GM13976 (cell line): ENCODE results near the gene SH3PXD2A.

Experiments
- DNase-seq: peaks from one replicate; pipeline ENCODE4 v3.0.0; 2012; ENCODE audit warnings: low spot score
- in situ Hi-C: fragments of 300-500 bp; cut with MboI; formaldehyde crosslinking; loops from one replicate; pipeline ENCODE4 v1.12.0; 2022; ENCODE audit warnings: low sequenced_read_pairs, mixed read lengths, inconsistent platforms; ENCODE audit not compliant: unreplicated experiment
- TF ChIP-seq, protein P1 (sequence below): IDR thresholded peaks from 2 replicates; pipeline ENCODE4 v1.5.1; 2012; ENCODE audit warnings: borderline replicate concordance, mild to moderate bottlenecking; ENCODE audit not compliant: insufficient read depth; ENCODE audit errors: extremely low read depth, missing control alignments, control extremely low read depth

Gene SH3PXD2A

DNA sequence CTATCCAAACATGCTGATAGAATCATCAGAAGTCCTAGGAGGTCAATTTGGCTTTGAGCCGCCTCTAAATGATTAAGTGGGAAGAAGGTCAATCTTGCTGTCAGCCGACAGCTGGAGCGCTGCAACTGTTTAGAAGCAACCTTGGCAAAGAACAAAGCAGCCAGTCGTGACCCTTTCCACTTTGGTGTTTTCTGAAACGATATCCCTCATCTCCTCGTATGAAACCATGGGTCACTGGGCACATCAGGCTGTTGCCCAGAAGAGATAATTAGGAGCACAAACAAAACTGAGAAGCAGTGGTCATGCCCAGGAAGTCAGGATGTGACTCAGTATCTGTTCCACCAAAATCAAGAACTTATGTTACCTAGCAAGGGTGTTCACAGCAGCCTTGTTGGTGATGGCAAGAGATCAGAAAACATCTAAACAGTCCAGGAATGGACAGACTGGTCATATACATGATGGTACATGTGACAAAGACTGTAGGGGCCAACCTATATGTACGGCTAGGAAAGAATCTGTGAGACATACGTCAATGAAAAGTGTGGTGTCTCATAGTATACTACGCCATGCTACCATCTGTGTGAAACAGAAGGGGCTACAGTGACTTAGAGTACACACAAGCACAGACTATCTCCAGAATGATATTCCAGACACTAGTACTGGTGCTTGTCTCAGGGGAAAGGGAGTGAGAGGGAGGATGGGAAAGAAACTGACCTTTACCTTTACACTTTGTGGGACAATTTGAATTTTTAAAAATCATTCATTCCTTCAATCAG, 40.2 kb upstream of the SH3PXD2A start:
- TF ChIP-seq, protein P1, sequence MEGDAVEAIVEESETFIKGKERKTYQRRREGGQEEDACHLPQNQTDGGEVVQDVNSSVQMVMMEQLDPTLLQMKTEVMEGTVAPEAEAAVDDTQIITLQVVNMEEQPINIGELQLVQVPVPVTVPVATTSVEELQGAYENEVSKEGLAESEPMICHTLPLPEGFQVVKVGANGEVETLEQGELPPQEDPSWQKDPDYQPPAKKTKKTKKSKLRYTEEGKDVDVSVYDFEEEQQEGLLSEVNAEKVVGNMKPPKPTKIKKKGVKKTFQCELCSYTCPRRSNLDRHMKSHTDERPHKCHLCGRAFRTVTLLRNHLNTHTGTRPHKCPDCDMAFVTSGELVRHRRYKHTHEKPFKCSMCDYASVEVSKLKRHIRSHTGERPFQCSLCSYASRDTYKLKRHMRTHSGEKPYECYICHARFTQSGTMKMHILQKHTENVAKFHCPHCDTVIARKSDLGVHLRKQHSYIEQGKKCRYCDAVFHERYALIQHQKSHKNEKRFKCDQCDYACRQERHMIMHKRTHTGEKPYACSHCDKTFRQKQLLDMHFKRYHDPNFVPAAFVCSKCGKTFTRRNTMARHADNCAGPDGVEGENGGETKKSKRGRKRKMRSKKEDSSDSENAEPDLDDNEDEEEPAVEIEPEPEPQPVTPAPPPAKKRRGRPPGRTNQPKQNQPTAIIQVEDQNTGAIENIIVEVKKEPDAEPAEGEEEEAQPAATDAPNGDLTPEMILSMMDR: no peak
- in situ Hi-C loops: loop anchor here (25.0 kb wide), 1 partner anchor 317 kb away; no protein-coding TSS in a partner anchor
- DNase-seq: no peak

DNA sequence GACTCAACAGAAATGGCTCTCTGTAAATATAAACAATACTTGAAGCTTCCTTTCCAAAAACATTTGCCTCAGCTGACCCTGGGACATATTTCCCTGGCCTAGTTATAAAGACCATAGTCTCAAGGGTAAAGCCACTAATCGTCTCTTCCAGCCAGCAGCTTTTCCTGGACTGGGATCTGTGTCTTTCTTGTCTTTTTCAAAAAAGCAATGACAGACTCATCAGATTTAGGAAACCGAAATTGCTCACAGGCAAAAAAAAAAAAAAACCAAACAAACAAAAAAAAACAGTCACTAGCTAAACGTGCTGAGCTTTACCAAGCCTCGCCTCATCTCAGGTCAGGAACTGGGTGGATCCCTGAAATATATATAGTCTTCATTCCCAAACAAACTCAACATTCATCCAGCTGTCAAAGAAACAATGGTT, 39.1 kb upstream of the SH3PXD2A start:
- in situ Hi-C loops: loop anchor here (25.0 kb wide), 1 partner anchor 318 kb away; no protein-coding TSS in a partner anchor
- TF ChIP-seq, protein P1: no peak
- no peak for DNase-seq

DNA sequence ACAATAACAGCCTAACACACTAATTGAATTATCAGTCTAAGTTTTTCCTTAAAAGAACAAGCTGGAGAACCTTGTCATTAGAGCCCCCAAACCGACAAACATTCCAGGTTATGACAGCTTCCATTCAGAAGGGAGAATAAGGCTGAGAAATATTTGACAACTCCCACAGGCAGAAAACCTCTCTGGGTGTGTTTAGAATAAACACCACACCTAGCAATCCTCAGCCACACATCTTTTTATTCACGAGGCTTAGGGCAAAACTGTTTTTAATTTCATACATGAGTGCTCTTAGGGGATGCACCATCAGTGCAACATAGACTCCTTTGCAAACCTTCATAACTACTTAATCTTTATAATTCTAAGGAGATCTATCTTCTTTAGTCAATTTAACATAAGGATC, 38.4 kb upstream of the SH3PXD2A start:
- DNase-seq: no peak
- TF ChIP-seq, protein P1: no peak
- in situ Hi-C loops: loop anchor here (25.0 kb wide), 1 partner anchor 318 kb away; no protein-coding TSS in a partner anchor

DNA sequence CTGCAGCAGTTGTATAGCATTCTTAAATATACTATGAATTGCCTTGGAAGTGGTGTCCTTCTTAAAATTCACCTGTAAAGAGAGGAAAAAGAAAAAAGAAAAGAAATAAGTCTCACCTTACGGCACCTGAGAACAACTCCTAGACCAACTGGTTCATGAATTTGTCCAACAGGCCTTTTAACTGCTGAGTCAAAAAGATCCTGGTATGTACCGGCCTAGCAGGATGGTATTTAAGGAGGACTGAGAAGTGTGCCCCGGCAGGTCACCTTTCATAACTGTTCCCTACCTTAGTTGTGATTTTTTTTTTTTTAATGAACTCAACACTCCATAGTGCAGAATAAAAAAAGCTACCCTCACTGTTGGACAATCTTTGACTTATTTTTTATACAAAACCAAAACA, 36.8 kb upstream of the SH3PXD2A start:
- in situ Hi-C loops: loop anchor here (25.0 kb wide), 1 partner anchor 320 kb away; no protein-coding TSS in a partner anchor
- no peak for DNase-seq
- TF ChIP-seq, protein P1: no peak

DNA sequence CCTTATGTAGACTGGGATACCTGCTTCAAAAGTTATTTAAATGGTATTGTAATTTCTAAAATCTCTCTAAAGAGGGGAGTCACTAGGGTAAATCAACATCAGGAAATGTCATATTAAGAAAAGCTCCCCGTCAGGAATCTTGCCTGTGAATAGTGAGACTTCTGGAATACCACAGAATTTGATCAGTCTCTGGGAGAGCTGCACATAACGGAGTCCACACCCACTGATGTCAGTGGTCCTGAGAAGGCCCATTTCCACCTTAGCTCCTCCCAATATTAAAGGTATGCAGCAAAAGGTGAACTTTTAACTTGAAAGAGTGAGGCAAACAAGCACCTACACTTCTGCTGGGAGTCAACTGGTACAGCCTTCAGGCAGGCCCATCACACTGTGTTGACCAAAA, 35.3 kb upstream of the SH3PXD2A start:
- DNase-seq: no peak
- in situ Hi-C loops: loop anchor here (25.0 kb wide), 1 partner anchor 322 kb away; no protein-coding TSS in a partner anchor
- TF ChIP-seq, protein P1: no peak

DNA sequence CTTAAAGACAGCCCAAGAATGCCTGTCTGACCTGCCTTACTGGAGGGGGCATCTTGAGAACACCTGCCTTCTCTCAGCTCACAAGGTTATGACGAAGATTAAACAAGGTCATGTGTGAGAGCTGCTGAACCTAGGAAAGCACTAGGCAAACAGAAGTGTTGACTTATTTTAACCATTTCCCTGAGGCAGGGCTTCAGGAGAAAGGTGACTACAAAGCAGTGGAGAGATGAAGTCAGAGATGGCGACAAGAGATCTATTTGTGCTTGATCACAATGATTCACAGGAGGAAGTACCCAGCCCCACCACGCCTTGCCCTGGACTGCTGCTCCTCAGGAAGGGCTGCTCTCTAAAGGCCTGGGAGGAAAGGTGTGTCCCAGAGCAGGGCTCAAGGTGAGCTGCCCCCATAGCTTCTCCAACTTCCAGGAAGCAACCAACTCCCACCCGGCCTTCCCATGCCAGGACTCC, 34.9 kb upstream of the SH3PXD2A start:
- TF ChIP-seq, protein P1: no peak
- no peak for DNase-seq
- in situ Hi-C loops: loop anchor here (25.0 kb wide), 1 partner anchor 322 kb away; no protein-coding TSS in a partner anchor
